Endothelial cell (in vitro differentiated cells): Measurements from ENCODE around the gene RNU2-1. TPM values are rescaled to one million over a fixed set of nuclear protein-coding genes. Genes with fewer than 3 reads are reported as not detected.

ENCODE experiments used
- DNase-seq: peaks from one replicate; pipeline ENCODE4 v3.0.0; 2021; ENCODE audit warnings: low spot score
- H3K27ac Mint-ChIP-seq: one replicate; pipeline ENCODE4 v1.8.0; 2021; ENCODE audit warnings: mixed read lengths, inconsistent platforms; ENCODE audit not compliant: unreplicated experiment
- H3K27me3 Mint-ChIP-seq: one replicate; pipeline ENCODE4 v1.8.0; 2021; ENCODE audit warnings: mild to moderate bottlenecking, moderate library complexity, mixed read lengths, inconsistent platforms; ENCODE audit not compliant: unreplicated experiment
- H3K36me3 Mint-ChIP-seq: one replicate; pipeline ENCODE4 v1.8.0; 2021; ENCODE audit warnings: mild to moderate bottlenecking, low read depth, mixed read lengths, inconsistent platforms; ENCODE audit not compliant: unreplicated experiment
- H3K4me1 Mint-ChIP-seq: one replicate; pipeline ENCODE4 v1.8.0; 2021; ENCODE audit warnings: mild to moderate bottlenecking, mixed read lengths, inconsistent platforms; ENCODE audit not compliant: unreplicated experiment
- H3K4me3 Mint-ChIP-seq: one replicate; pipeline ENCODE4 v1.8.0; 2021; ENCODE audit warnings: mild to moderate bottlenecking, mixed read lengths, inconsistent platforms; ENCODE audit not compliant: unreplicated experiment
- H3K9me3 Mint-ChIP-seq: one replicate; pipeline ENCODE4 v1.8.0; 2021; ENCODE audit warnings: mixed read lengths, inconsistent platforms; ENCODE audit not compliant: unreplicated experiment
- CTCF ChIP-seq: fragments of 200-600 bp; sonication (generic); IDR thresholded peaks from one replicate; pipeline ENCODE4 v1.5.0; 2021; ENCODE audit warnings: antibody characterized with exemption; ENCODE audit not compliant: unreplicated experiment
- total RNA-seq: library from RNA; stranded (reverse); fragmentation: NEBNext Ultra II Directional; extraction: Animal tissue kit (Norgen Biotek cat#: 25700); gene quantifications from one replicate; pipeline ENCODE4 v1.2.1, GENCODE V29; 2021; ENCODE audit not compliant: unreplicated experiment

Gene RNU2-1
- total RNA-seq, 1 donor from 2014 or later, result 10,056 TPM

GRCh38 chr17:43219001-43219400 lies 14.8 kb downstream of the RNU2-1 start:
- H3K27ac Mint-ChIP-seq, result no peak overlapping the region
- DNase-seq, result no peak
- H3K4me1 Mint-ChIP-seq, result peaks cover 42% of the 10 kb centered on the region
- no peak for TF ChIP-seq CTCF
- H3K27me3 Mint-ChIP-seq, result peaks cover 13% of the 10 kb centered on the region
- H3K9me3 Mint-ChIP-seq, result no peaks in the 10 kb centered on the region
- peaks cover 20% of the 10 kb centered on the region for H3K36me3 Mint-ChIP-seq
- H3K4me3 Mint-ChIP-seq, result no peak overlapping the region

GRCh38 chr17:43217614-43218087 lies 16.1 kb downstream of the RNU2-1 start:
- Mint-ChIP-seq H3K4me3 (no peak overlapping the region), H3K9me3 (no peaks in the 10 kb centered on the region), H3K27ac (no peak overlapping the region), H3K27me3 (peaks cover 13% of the 10 kb centered on the region), H3K4me1 (peaks cover 48% of the 10 kb centered on the region), H3K36me3 (peaks cover 21% of the 10 kb centered on the region)
- no peak for TF ChIP-seq CTCF
- no peak for DNase-seq

- Mint-ChIP-seq H3K36me3 (peaks cover 24% of the 10 kb centered on the region), H3K4me1 (peaks cover 55% of the 10 kb centered on the region), H3K4me3 (no peak overlapping the region), H3K27me3 (peaks cover 17% of the 10 kb centered on the region), H3K27ac (no peak overlapping the region), H3K9me3 (no peaks in the 10 kb centered on the region)
- no peak for TF ChIP-seq CTCF
- no peak for DNase-seq
Observed at GRCh38 chr17:43216762-43217613, 16.8 kb downstream of the RNU2-1 start.

GRCh38 chr17:43216369-43216761 lies 17.4 kb downstream of the RNU2-1 start:
- H3K36me3 Mint-ChIP-seq, result peaks cover 24% of the 10 kb centered on the region
- peaks cover 17% of the 10 kb centered on the region for H3K27me3 Mint-ChIP-seq
- DNase-seq, result no peak
- no peak for TF ChIP-seq CTCF
- no peak overlapping the region for H3K4me3 Mint-ChIP-seq
- no peak overlapping the region for H3K27ac Mint-ChIP-seq
- peaks cover 58% of the 10 kb centered on the region for H3K4me1 Mint-ChIP-seq
- H3K9me3 Mint-ChIP-seq, result no peaks in the 10 kb centered on the region

GRCh38 chr17:43215341-43215740 lies 18.4 kb downstream of the RNU2-1 start:
- no peak overlapping the region for H3K4me3 Mint-ChIP-seq
- peaks cover 57% of the 10 kb centered on the region for H3K4me1 Mint-ChIP-seq
- H3K27ac Mint-ChIP-seq, result peak overlapping the region; percentile 72
- DNase-seq, result no peak
- H3K9me3 Mint-ChIP-seq, result no peaks in the 10 kb centered on the region
- peaks cover 19% of the 10 kb centered on the region for H3K27me3 Mint-ChIP-seq
- TF ChIP-seq CTCF, result no peak
- H3K36me3 Mint-ChIP-seq, result peaks cover 24% of the 10 kb centered on the region
